Loucy (cell line): ENCODE results near the gene MED20.

Source experiments
- CTCF ChIP-seq: fragments of 200-600 bp; sonication (generic); conservative IDR thresholded peaks from 2 replicates; pipeline ENCODE4 v1.5.1; 2014; ENCODE audit warnings: mild to moderate bottlenecking, antibody characterized with exemption, low read length
- EZH2phosphoT487 ChIP-seq: fragments of 200-600 bp; IDR thresholded peaks from 2 replicates; pipeline ENCODE4 v1.6.1; 2018; ENCODE audit warnings: antibody characterized with exemption, mild to moderate bottlenecking, moderate library complexity, borderline replicate concordance

GRCh38 chr6:41954668-41955067 lies 33.7 kb upstream of the MED20 start:
- TF ChIP-seq CTCF (no peak), EZH2phosphoT487 (no peak)
